GM12878 (cell line): ENCODE results near the gene TMEM266.

Experiments used
- CEBPB ChIP-seq, 2 experiments: fragments of 150-350 bp in 1 of 2; IDR thresholded peaks; 2 replicates each; pipeline ENCODE4 v1.6.1; 2012 to 2014; ENCODE audit warnings: low read depth in 2 of 2, low read length in 2 of 2, borderline replicate concordance in 1 of 2, inconsistent platforms in 1 of 2
- EZH2 ChIP-seq: IDR thresholded peaks from 2 replicates; pipeline ENCODE4 v1.6.1; 2012; ENCODE audit warnings: low read depth, mild to moderate bottlenecking, control low read depth, inconsistent platforms, low read length, borderline replicate concordance; ENCODE audit not compliant: control insufficient read depth
- POLR2A ChIP-seq: IDR thresholded peaks from 2 replicates; pipeline ENCODE4 v1.6.1; 2011; ENCODE audit warnings: low read depth, mild to moderate bottlenecking, low read length
- SRF ChIP-seq, 2 experiments: IDR thresholded peaks; 2 replicates each; pipeline ENCODE4 v1.6.1; 2011; ENCODE audit warnings: low read depth in 2 of 2, low read length in 2 of 2, mild to moderate bottlenecking in 1 of 2, moderate library complexity in 1 of 2
- TF ChIP-seq, protein P1 (sequence below), 3 experiments: IDR thresholded peaks in 2 of 3; conservative IDR thresholded peaks in 1 of 3; 2 replicates each; pipeline ENCODE4 v1.5.1; 2011; ENCODE audit warnings: low read depth in 3 of 3, low read length in 3 of 3, mild to moderate bottlenecking in 3 of 3, control low read depth in 2 of 3, moderate library complexity in 2 of 3, inconsistent platforms in 1 of 3, mixed read lengths in 1 of 3; ENCODE audit not compliant: control insufficient read depth in 2 of 3, insufficient read depth in 1 of 3; ENCODE audit errors: extremely low read depth in 1 of 3

DNA sequence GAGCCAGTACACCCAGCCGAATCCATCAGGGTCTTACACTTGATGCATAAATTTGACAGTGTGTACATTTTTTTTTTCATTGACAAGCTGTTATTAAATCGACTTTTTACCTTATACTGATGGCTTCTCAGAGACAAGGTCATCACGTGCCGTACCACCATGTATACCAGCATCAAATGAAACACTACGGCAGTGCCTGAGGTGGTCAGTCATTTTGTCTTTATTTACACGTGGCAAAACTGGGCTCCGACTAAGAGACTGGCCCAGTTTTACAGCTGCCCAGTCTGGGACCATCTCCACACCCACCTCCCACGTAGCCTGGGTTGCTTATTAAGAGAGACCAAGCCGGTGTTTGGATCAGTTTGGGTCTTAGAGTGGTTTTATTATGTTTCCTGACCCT is 57.4 kb downstream of the TMEM266 start:
- TF ChIP-seq CEBPB (IDR thresholded peaks at IDR 0.05; ENCODE audit: borderline replicate concordance in 1 of 2, low read depth in 2 of 2, low read length in 2 of 2): no peak
- TF ChIP-seq SRF (IDR thresholded peaks at IDR 0.05; ENCODE audit: low read depth in 2 of 2, low read length in 2 of 2): no peak
- TF ChIP-seq, protein P1, sequence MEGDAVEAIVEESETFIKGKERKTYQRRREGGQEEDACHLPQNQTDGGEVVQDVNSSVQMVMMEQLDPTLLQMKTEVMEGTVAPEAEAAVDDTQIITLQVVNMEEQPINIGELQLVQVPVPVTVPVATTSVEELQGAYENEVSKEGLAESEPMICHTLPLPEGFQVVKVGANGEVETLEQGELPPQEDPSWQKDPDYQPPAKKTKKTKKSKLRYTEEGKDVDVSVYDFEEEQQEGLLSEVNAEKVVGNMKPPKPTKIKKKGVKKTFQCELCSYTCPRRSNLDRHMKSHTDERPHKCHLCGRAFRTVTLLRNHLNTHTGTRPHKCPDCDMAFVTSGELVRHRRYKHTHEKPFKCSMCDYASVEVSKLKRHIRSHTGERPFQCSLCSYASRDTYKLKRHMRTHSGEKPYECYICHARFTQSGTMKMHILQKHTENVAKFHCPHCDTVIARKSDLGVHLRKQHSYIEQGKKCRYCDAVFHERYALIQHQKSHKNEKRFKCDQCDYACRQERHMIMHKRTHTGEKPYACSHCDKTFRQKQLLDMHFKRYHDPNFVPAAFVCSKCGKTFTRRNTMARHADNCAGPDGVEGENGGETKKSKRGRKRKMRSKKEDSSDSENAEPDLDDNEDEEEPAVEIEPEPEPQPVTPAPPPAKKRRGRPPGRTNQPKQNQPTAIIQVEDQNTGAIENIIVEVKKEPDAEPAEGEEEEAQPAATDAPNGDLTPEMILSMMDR (IDR thresholded peaks at IDR 0.05 in 2 of 3, conservative IDR thresholded peaks at IDR 0.05 in 1 of 3; ENCODE audit: control insufficient read depth in 2 of 3, extremely low read depth in 1 of 3, insufficient read depth in 1 of 3, low read depth in 3 of 3, low read length in 3 of 3): no peak
- no peak for TF ChIP-seq POLR2A
- TF ChIP-seq EZH2: no peak
